Raji (cell line): ENCODE data around the gene SLC35F4.

Source experiments
- POLR2A ChIP-seq: IDR thresholded peaks from 2 replicates; pipeline ENCODE4 v1.6.1; 2011; ENCODE audit warnings: low read depth, low read length, control low read depth; ENCODE audit not compliant: insufficient read depth

Gene SLC35F4

GRCh38 chr14:57834001-57834598, 31.8 kb downstream of the SLC35F4 start:
- TF ChIP-seq POLR2A: no peak

GRCh38 chr14:57833323-57833722, 32.6 kb downstream of the SLC35F4 start:
- no peak for TF ChIP-seq POLR2A

GRCh38 chr14:57831981-57832380, 33.9 kb downstream of the SLC35F4 start:
- no peak for TF ChIP-seq POLR2A

- no peak for TF ChIP-seq POLR2A
These were observed 37.2 kb downstream of the SLC35F4 start for GRCh38 chr14:57828713-57829112.

GRCh38 chr14:57823015-57823660, 42.8 kb downstream of the SLC35F4 start:
- no peak for TF ChIP-seq POLR2A

GRCh38 chr14:57822081-57822480, 43.8 kb downstream of the SLC35F4 start:
- TF ChIP-seq POLR2A: no peak

- TF ChIP-seq POLR2A: no peak
These were observed 45.3 kb downstream of the SLC35F4 start for GRCh38 chr14:57820581-57820980.

- TF ChIP-seq POLR2A: no peak
These were observed 47.4 kb downstream of the SLC35F4 start for GRCh38 chr14:57818511-57818910.

GRCh38 chr14:57816568-57817284, 49.2 kb downstream of the SLC35F4 start:
- TF ChIP-seq POLR2A: no peak

GRCh38 chr14:57814726-57815125, 51.2 kb downstream of the SLC35F4 start:
- TF ChIP-seq POLR2A: no peak

GRCh38 chr14:57812741-57813140, 53.2 kb downstream of the SLC35F4 start:
- no peak for TF ChIP-seq POLR2A

GRCh38 chr14:57811998-57812546, 53.8 kb downstream of the SLC35F4 start:
- no peak for TF ChIP-seq POLR2A

GRCh38 chr14:57809808-57810207, 56.1 kb downstream of the SLC35F4 start:
- no peak for TF ChIP-seq POLR2A

GRCh38 chr14:57797160-57797559, 68.7 kb downstream of the SLC35F4 start:
- TF ChIP-seq POLR2A: no peak

- TF ChIP-seq POLR2A: no peak
These were observed 69.3 kb downstream of the SLC35F4 start for GRCh38 chr14:57796556-57796955.

GRCh38 chr14:57785058-57785457, 80.8 kb downstream of the SLC35F4 start:
- TF ChIP-seq POLR2A: no peak

GRCh38 chr14:57771801-57772200, 94.1 kb downstream of the SLC35F4 start:
- TF ChIP-seq POLR2A: no peak
